Osteocyte (in vitro differentiated cells): ENCODE measurements around the gene HSD17B14. TPM values are rescaled to one million over a fixed set of nuclear protein-coding genes. Genes with fewer than 3 reads are reported as not detected.
A peak's percentile ranks its signal among the peaks of the same experiment; 100 is the strongest.

Experiments used
- DNase-seq: peaks from one replicate; pipeline ENCODE4 v3.0.0; 2021; ENCODE audit warnings: mixed read lengths; ENCODE audit not compliant: unreplicated experiment; ENCODE audit errors: extremely low spot score
- H3K27ac Mint-ChIP-seq: one replicate; pipeline ENCODE4 v1.8.0; 2021; ENCODE audit warnings: mild to moderate bottlenecking, mixed read lengths; ENCODE audit not compliant: unreplicated experiment
- H3K27me3 Mint-ChIP-seq: one replicate; pipeline ENCODE4 v1.8.0; 2021; ENCODE audit warnings: mixed read lengths; ENCODE audit not compliant: unreplicated experiment
- H3K36me3 Mint-ChIP-seq: one replicate; pipeline ENCODE4 v1.8.0; 2021; ENCODE audit warnings: mixed read lengths; ENCODE audit not compliant: unreplicated experiment
- H3K4me1 Mint-ChIP-seq: one replicate; pipeline ENCODE4 v1.8.0; 2021; ENCODE audit warnings: mixed read lengths; ENCODE audit not compliant: unreplicated experiment
- H3K4me3 Mint-ChIP-seq: one replicate; pipeline ENCODE4 v1.8.0; 2021; ENCODE audit warnings: mild to moderate bottlenecking, moderate library complexity, mixed read lengths; ENCODE audit not compliant: unreplicated experiment
- H3K9me3 Mint-ChIP-seq: one replicate; pipeline ENCODE4 v1.8.0; 2021; ENCODE audit warnings: mixed read lengths; ENCODE audit not compliant: unreplicated experiment
- total RNA-seq: library from RNA; stranded (reverse); gene quantifications from 2 replicates; pipeline ENCODE4 v1.2.1, GENCODE V29; 2021
- TF ChIP-seq, protein P1 (sequence below): fragments of 200-600 bp; sonication (generic); IDR thresholded peaks from 2 replicates; pipeline ENCODE4 v1.5.0; 2021; ENCODE audit warnings: antibody characterized with exemption, mild to moderate bottlenecking, moderate library complexity

Gene HSD17B14
- total RNA-seq, 1 donor from 2014 or later, result 23.9 TPM

DNA sequence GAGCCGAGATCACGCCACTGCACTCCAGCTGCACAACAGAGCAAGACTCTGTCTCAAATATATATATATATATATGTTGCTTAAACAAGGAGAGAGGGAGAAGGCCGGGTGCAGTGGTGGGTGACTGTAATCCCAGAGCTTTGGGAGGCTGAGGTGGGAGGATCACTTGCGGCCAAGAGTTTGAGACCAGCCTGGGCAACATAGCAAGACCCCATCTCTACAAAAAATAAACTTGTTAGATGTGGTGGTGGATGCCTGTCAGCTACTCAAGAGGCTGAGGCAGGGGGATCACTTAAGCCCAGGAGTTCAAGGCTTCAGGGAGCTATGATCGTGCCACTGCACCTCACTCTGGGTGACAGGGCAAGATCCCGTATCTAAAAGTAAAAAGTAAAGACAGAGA is 5.3 kb upstream of the HSD17B14 start:
- Mint-ChIP-seq H3K9me3 (no peaks in the 10 kb centered on the region), H3K36me3 (peaks cover 5% of the 10 kb centered on the region), H3K27ac (no peak overlapping the region), H3K27me3 (no peaks in the 10 kb centered on the region), H3K4me1 (peaks cover 6% of the 10 kb centered on the region), H3K4me3 (no peak overlapping the region)
- DNase-seq, result no peak
- TF ChIP-seq, protein P1, sequence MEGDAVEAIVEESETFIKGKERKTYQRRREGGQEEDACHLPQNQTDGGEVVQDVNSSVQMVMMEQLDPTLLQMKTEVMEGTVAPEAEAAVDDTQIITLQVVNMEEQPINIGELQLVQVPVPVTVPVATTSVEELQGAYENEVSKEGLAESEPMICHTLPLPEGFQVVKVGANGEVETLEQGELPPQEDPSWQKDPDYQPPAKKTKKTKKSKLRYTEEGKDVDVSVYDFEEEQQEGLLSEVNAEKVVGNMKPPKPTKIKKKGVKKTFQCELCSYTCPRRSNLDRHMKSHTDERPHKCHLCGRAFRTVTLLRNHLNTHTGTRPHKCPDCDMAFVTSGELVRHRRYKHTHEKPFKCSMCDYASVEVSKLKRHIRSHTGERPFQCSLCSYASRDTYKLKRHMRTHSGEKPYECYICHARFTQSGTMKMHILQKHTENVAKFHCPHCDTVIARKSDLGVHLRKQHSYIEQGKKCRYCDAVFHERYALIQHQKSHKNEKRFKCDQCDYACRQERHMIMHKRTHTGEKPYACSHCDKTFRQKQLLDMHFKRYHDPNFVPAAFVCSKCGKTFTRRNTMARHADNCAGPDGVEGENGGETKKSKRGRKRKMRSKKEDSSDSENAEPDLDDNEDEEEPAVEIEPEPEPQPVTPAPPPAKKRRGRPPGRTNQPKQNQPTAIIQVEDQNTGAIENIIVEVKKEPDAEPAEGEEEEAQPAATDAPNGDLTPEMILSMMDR, result no peak

DNA sequence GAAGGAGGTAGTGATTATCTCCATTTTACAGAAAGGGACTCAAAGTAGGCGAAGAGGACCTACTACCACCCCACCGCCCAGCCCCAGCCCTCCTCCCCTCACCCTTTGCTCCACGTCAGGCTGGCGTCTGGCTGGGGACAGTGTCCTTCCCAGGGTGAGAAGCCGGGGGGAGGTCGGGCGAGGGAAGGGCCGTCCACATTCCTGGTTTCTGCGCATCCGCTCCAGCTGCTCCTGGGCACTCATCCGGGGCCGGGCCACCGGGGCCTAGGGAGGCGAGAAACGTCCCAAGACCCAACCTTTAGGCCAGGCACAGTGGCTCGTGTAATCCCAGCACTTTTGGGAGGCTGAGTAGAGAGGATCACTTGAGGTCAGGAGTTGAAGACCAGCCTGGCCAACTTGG is 4.8 kb upstream of the HSD17B14 start:
- Mint-ChIP-seq H3K4me3 (no peak overlapping the region), H3K36me3 (peaks cover 5% of the 10 kb centered on the region), H3K27ac (no peak overlapping the region), H3K4me1 (peaks cover 11% of the 10 kb centered on the region), H3K9me3 (no peaks in the 10 kb centered on the region), H3K27me3 (no peaks in the 10 kb centered on the region)
- TF ChIP-seq, protein P1, result no peak
- DNase-seq, result no peak

DNA sequence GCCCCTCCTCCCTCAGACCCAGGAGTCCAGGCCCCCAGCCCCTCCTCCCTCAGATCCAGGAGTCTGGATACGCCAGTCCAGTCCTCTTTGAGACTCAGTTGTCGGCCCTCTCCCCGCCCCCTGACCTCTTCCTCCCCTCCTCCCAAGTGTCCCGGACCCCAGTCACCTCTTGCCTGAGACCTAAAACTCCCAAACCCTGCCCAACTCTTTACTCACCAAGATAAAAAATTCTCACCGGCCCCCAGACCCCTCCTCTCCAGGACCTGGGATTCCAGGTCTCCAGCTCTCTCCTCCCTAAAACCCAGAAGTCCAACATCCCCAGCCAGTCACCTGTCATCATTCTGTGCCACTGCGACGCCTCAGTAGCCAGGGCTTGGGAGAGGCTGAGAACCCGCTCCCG is 1.4 kb upstream of the HSD17B14 start:
- Mint-ChIP-seq H3K36me3 (peaks cover 8% of the 10 kb centered on the region), H3K9me3 (no peaks in the 10 kb centered on the region), H3K27me3 (no peaks in the 10 kb centered on the region), H3K4me1 (peaks cover 23% of the 10 kb centered on the region), H3K27ac (no peak overlapping the region), H3K4me3 (no peak overlapping the region)
- no peak for DNase-seq
- TF ChIP-seq, protein P1, result no peak

DNA sequence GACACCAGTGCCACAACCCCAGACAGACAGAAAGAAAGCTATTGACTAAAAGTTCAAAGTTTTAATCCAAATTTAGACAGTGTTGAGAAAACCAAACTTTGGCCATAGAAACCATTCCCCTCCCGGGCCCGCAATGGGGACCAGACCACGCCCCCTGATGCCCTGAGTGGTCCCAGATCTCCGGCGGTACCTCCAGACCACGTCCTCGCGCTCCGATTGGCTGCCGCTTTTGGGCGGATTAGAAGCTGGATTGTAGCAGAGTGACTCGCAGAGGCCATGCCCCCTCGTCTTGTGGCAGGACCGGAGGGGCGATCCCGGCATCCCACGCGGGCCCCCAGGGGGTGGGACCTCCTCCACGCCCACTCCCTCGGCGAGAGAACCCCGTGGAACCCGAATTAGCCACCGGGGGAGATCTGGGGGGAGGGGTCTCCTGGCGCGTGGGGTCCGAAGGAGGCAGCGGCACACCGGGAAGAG is 797 bp upstream of the HSD17B14 start:
- peak; percentile 88 for DNase-seq
- Mint-ChIP-seq H3K4me1 (peaks cover 23% of the 10 kb centered on the region), H3K9me3 (no peaks in the 10 kb centered on the region)

DNA sequence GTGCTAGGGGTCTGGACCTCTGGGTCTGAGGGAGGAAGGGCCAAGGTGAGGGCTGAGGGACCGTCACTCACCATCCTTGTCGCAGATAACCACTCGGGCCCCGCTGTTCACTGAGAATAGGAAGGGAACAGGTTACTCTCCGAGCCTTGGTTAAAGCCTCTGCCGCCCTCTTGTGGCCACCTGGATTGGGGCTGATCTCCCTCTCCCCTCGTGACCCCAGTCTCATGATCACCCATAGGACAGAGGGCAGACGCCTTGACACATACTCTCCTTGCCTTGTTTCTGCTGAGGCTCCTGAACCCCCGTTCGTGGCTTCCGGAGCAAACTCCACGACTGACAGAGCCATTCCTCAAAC is 580 bp downstream of the HSD17B14 start:
- TF ChIP-seq, protein P1, result no peak
- Mint-ChIP-seq H3K4me1 (peaks cover 23% of the 10 kb centered on the region), H3K9me3 (no peaks in the 10 kb centered on the region), H3K27ac (peak overlapping the region; percentile 95), H3K4me3 (peak overlapping the region; percentile 92), H3K36me3 (peaks cover 20% of the 10 kb centered on the region), H3K27me3 (no peaks in the 10 kb centered on the region)
- peak; percentile 95 for DNase-seq

More for the DNA sequence above, 797 bp upstream of the HSD17B14 start:
- Mint-ChIP-seq H3K4me3 (peak overlapping the region; percentile 92), H3K27me3 (no peaks in the 10 kb centered on the region), H3K27ac (peak overlapping the region; percentile 95), H3K36me3 (peaks cover 14% of the 10 kb centered on the region)
- TF ChIP-seq, protein P1, result no peak
